NCI-H2107 treated with DMSO at 0.1 percent for 48 hours (cell line): ENCODE results near the gene ZYX.
"Not testable (repeated sequence)": the region's sequence is repeated elsewhere in the genome, so short reads cannot be mapped to it uniquely, and the experiment has no call there.

Experiments used
- DNase-seq: peaks from one replicate; lab custom pipeline; 2025; ENCODE audit not compliant: unreplicated experiment; lab: John Stamatoyannopoulos, UW

The ZYX gene

GRCh38 chr7:143416565-143417149, 35.5 kb downstream of the ZYX start:
- DNase-seq: peak; percentile 52

DNA sequence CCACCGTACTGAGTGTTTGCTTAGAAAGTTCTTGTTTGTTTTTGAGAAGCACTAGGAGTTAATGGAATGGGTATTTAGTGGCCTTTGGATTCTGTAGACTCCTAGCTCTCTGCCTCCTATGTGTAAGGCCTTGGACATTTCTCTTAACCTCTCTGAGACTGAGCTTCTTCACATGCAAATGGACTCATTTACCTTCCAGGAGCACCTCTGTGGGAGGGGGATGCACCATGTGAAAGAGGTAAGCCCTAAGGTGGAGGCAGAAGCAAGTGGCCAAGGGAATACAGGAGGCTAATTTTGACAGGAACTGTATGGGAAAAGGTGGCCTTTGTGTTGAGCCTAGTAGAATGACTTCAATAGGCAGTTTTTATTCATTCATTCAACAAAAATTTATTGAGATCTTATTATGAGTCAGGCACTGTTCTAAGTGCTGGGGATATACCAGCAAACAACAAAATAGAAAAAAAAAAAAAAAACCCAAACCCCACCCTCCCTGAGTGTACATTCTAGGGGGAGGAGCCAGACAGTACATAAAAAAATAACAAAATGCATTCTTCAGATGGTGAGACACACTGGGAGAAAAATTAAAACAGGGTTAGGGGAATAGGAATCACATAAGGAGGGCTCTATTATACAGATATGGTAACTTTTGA, 36.7 kb downstream of the ZYX start:
- no peak for DNase-seq

DNA sequence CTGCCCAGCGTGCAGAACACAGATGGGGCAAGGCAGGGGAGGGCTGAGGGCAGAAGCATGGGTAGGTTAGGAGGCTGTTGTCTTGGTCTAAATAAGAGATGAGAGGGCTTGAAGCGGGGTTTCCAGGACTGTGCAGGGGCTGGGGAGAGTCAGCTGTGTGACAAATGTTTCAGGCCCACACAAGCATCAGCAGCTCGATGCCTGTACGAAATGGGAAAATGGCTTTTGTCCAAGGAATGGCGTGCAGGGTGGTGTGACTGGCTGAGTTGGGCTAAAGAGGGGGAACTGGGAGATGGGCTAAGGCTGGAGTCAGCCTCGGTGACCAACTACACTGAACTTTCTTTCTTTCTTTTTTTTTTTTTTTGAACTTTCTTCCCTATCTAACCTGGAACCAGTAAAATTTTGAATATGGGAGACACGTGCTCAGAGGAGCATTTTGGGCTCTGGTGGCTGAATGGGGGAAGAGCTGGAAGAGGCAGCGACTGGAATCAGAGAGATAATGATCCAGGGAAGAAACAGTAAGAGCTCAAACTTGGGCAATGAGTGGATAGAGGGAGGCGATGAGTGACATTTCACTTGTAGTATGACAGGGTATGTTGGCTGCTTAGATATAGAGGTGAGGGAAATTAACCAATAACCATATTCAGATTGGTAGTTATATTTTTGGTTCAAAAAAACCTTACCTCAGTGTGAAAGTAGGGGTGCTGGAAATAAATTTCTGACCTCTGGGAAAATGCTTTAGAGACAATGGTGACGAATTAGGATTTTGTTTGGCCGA, 37.7 kb downstream of the ZYX start:
- DNase-seq: no peak

DNA sequence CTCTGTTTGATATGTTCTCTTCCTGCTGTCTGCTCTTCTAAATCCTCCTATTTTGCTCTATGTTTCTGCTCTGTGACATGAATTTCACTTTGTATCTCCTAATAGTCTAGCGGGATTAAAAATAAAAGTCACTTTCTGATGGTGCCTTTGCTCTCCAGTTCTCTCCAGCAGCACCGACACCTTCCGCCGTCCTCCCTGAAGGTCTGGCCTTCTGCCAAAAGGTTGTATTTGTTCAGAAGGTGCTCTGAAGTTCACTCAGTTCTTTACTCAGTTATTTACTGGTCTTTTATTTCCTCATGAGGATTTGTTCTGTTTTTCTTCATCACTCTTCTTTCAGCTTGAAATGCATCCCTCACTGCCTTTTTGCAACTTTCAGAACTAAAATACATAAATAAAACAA, 38.7 kb downstream of the ZYX start:
- DNase-seq: no peak

- not testable (repeated sequence) for DNase-seq
These were observed 39.5 kb downstream of the ZYX start for GRCh38 chr7:143420624-143421023.

DNA sequence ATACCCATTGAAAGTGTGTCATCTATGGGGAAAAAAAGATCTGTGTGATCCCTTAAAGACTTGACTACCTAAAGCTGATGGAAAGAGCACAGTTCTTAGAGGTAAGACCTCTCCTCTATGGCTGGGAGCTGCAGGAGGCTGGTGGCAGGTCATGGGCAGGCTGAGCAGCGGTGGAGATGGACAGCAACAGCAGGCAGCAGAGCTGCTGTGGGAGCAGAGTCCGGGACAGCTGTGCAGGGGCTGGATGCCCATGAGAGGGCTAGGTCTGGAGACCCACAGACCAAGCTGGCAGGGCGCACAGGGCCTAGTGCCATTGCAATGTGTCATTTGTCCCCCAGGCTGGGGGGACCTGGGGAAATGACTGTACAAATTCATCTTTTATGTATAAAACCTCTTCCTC, 40.9 kb downstream of the ZYX start:
- no peak for DNase-seq

DNA sequence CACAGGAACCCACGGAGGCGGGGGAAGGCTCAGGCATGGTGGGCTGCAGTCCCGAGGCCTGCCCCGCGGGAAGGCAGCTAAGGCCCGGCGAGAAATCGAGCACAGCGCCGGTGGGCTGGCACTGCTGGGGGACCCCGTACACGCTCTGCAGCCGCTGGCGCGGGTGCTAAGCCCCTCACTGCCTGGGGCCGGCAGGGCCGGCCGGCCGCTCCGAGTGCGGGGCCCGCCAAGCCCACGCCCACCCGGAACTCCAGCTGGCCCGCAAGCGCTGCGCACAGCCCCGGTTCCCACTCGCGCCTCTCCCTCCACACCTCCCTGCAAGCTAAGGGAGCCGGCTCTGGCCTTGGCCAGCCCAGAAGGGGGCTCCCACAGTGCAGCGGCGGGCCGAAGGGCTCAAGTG, 43.3 kb downstream of the ZYX start:
- not testable (repeated sequence) for DNase-seq

DNA sequence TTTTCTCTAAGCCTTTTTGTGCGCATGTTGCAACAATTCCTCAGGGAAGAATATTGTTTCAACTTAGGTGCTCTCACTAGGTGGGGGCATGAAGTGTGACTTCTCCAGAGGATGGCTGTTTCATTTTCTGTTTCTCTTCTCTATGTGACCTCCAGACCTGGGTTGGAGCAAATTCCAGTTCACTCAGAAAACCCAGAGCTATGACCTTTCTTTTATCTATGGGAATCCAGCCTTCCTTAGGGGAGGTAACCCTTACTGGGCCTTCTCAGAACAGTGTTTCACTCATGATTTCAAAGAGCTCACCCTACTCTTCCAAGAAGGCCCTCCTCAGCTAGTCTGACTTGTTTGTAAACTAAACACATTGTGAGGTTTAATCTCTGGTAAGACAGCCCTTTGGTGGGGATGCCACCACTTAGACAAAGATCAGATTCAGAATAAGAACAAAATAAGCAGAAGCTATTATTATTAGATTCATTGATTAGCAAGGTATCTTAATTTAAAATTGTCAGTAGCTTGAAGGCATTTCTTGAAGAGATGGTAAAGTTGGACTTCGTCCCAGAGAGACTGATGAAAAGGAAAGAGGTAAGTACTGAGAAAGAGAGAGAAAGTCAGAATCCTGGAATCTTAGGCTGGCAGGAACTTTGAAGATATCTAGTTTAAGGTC, 45.5 kb downstream of the ZYX start:
- DNase-seq: no peak

- DNase-seq: no peak
These were observed 48.9 kb downstream of the ZYX start for GRCh38 chr7:143429770-143430698.

- DNase-seq: no peak
These were observed 50.0 kb downstream of the ZYX start for GRCh38 chr7:143431109-143431508.

GRCh38 chr7:143433759-143434158, 52.6 kb downstream of the ZYX start:
- no peak for DNase-seq

GRCh38 chr7:143434660-143435059, 53.5 kb downstream of the ZYX start:
- DNase-seq: no peak

- DNase-seq: no peak
These were observed 54.1 kb downstream of the ZYX start for GRCh38 chr7:143435266-143435665.

DNA sequence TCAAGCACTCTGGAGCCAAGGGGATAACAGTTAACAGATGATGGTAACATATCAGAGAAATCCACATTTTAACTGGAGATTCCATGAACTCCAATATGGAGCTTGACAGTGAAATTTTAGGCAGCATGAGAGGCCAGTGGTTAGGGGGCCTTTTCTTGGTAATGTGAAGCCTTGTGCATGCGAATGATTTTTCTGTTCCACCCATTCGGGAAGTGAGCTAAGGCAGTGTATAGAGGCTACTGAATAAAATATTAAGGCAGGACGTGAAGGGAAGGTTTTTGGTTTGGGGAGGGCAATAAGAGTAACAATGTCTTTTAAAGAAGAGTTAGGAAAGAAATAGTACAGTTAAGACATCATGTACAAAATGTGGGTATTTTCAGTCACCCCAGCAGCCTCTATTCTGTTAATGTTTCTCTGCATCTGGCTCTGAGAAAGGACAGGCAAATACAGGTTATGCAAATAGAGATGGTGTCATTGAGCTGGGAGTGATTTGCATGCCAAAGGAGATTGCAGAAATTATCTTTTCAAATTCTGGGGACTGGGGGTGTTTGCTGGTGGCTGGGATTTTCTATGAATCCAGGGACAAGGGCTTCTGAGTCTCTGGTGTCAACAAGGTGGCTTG, 55.3 kb downstream of the ZYX start:
- DNase-seq: no peak

GRCh38 chr7:143437578-143437977, 56.4 kb downstream of the ZYX start:
- no peak for DNase-seq

GRCh38 chr7:143439866-143440265, 58.7 kb downstream of the ZYX start:
- no peak for DNase-seq
